Ishikawa (cell line): ENCODE measurements around the gene CTNND2.

Source experiments
- CREB1 ChIP-seq: IDR thresholded peaks from 2 replicates; pipeline ENCODE4 v1.6.1; 2012; ENCODE audit warnings: low read depth
- EP300 ChIP-seq: IDR thresholded peaks from 2 replicates; pipeline ENCODE4 v1.6.1; 2012; ENCODE audit warnings: borderline replicate concordance
- RAD21 ChIP-seq: IDR thresholded peaks from 2 replicates; pipeline ENCODE4 v1.6.1; 2012; ENCODE audit warnings: low read depth

GRCh38 chr5:11527652-11528349, 376.4 kb downstream of the CTNND2 start:
- TF ChIP-seq RAD21 (no peak), EP300 (no peak), CREB1 (no peak)
